ENCODE data around the gene ZBTB6.
"Not testable (repeated sequence)": the region's sequence is repeated elsewhere in the genome, so short reads cannot be mapped to it uniquely, and the experiment has no call there.

The ZBTB6 gene

GRCh38 chr9:122922713-122923112, 9.6 kb upstream of the ZBTB6 start:
- DNase-seq: no peak

DNA sequence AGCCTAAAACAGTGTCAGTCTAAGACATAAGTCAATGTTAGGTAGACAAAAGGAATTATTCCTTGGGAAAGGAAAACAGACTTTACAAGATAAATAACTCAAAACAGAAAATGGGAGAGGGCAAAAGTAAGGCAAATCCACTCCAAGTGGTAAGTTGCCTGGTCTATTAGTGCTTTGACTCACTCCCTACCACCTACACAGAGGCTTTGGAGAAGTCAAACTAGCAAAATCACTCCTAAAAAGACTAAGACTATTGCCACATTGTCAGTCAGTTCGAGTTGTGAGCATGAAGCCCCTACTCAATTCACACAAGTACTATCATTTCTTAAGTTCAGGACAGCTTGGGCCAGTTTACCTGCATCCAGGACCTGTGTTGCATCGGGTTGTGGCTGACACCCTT, 5.2 kb upstream of the ZBTB6 start:
- no peak for DNase-seq

DNA sequence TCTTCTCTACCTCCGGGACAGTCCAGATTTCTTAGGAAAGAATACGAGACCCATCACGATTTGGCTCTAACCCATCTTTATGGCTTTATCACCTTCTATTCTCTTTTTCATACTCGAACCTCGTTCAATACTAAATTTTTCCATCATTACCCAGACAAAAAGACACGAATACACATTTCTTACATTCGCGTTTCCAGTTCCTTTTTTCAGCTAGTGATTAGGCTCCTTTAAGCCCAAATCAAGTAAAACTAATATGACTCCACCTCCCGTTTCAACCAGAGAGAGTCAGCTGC, 506 bp downstream of the ZBTB6 start:
- no peak for DNase-seq

GRCh38 chr9:122906122-122906521, 7.0 kb downstream of the ZBTB6 start:
- DNase-seq: not testable (repeated sequence)

- peak; percentile 97 to 100 (median 100) for DNase-seq
Observed at GRCh38 chr9:122904823-122905710, 8.1 kb downstream of the ZBTB6 start, which contains the start of gene RC3H2. Gene RC3H2 (minus strand): TSS chr9:122905359. CDS start chr9:122897509, 7,850 bp downstream.

DNA sequence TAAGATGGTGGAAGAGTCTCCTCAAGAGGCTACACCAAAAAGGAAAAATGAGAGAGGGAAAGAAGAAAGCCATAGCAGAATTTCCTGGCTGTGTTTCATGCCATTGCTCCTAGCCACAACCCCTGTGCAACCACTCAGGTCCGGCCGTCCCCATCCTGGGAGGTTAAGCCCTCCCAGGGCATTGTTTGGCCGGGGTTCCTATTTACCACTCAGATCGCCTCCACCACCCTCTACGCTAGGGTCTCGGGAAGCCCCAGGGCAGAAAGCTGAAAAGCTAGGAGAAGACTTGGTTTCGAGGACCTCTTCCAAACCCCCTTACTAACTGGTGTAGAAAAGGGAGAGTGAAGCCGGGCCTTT, 8.7 kb downstream of the ZBTB6 start:
- DNase-seq: peak; percentile 1 to 86 (median 82)

DNA sequence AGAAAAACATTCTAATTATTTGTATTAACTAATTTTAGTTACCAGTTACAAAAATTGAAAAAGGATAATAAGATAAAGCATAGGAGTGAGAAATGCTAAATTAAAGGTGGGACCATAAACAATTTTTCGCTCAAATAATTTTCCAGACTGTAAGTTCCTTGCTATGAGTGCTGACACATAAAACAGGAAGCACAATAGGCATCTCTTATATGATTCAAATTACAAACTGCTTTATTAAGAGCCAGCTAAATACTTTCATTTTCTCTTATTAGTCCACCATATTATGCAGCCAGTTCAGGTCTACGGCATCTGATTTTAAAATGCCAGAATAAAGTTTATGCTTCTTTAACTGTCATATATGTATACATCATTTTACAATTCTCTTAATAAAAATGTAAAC, 12.3 kb downstream of the ZBTB6 start:
- no peak for DNase-seq

DNA sequence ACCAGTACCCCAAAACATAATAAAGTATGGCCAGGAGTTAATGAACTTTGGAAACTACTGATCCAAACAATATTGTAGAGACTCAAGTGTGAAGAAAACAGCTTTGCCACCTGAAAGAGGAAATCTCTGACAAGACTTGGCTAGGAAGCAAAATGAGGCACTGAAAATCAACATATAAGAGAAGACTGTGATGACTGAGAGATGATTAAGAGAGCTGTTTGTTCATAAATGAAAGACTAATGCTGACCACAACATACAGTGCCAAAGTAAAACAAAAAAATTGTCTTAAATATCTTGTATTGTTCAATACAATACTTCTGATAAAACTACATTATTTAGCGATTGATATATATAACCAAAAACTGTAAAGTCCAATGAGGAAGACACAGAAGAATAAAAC, 15.2 kb downstream of the ZBTB6 start:
- DNase-seq: no peak

- DNase-seq: no peak
Observed at GRCh38 chr9:122888480-122888879, 24.6 kb downstream of the ZBTB6 start.

DNA sequence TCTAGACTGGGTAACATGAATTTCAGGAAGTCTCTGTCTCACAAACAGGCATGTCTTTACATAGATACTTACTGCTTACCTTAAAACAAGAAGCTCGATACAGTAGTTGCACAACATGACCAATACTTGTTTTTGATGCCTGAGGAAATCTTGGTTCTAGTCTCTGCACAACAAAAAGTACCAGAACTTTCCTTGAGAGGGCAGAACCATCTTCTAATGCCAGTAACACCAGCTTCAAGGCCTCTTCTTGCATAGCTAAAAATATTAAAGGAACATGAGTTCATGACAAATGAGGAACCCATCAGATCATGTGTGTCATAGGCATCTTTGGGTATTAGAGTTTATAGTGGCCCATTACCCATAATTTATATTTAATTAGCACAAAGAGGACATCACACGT, 30.0 kb downstream of the ZBTB6 start:
- DNase-seq: no peak

DNA sequence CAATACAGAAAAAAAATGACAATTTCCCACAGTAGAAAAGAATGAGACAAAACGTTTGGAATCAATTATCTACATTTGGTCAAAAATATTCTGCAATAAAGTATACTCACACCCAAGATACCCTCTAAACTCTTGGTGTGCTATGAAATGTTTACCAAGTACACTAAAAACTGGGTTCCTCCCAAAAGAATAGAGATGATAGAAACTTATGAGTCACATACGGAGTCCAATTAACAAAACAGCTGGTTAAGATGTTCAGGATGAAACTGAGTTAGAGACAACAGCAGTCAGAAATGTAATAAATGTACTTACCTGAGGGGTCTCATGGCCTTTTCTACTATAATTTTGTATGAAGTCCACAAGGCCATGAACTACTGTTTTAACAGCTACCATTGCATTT, 33.7 kb downstream of the ZBTB6 start:
- no peak for DNase-seq

DNA sequence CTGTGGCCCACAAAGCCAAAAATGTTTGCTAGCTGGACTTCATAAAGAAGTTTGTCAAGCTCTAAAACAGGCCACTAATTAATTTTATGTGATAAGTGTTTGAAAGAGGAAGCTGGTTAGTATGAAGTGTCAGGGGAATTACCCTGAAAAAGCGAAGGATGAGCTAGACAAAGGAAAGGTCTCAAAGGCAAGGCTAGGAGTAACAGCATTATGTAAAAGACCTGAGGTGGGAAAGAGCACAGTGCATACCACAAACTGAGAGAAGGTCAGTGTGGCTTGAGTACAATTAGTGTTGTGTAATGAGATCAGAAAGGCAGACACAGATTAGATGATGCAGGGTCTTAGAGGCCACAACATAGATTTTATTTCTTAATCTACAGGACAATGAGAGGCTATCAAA, 37.6 kb downstream of the ZBTB6 start:
- no peak for DNase-seq

- not testable (repeated sequence) for DNase-seq
Observed at GRCh38 chr9:122867276-122867675, 45.8 kb downstream of the ZBTB6 start.

DNA sequence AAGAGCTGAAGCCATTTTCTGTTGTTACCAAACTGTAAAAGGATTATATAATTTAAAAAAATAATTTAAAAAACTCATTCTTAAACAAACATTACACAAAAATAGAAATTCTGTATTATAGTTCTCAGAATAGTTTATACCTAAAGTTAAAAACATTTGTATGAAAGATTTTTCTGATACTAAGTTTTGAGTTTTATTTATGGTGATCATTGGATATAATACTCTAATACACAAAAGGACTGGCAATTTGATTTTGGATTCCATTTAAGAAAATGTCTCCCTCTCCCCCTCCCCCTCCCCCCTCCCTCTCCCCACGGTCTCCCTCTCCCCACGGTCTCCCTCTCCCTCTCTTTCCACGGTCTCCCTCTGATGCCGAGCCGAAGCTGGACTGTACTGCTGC, 47.0 kb downstream of the ZBTB6 start:
- DNase-seq: no peak

DNA sequence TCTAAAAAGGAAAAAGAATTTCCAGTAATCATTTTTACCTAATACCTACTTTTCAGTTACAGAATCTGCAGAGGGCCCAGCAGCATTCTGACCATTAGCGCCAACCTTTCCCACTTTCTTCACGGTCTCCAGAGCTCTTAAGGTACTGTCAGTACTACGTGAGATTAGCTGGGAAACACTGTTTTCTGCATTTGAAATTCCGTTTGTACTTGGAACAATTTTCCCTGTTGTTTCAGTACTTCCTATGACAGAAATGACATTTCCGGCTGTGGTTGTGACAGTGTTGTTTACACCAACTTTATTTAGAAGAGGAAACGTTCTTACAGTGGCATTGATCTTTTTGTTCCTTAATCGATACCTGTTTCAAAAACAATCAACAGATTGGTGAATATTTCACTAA, 47.8 kb downstream of the ZBTB6 start:
- no peak for DNase-seq

DNA sequence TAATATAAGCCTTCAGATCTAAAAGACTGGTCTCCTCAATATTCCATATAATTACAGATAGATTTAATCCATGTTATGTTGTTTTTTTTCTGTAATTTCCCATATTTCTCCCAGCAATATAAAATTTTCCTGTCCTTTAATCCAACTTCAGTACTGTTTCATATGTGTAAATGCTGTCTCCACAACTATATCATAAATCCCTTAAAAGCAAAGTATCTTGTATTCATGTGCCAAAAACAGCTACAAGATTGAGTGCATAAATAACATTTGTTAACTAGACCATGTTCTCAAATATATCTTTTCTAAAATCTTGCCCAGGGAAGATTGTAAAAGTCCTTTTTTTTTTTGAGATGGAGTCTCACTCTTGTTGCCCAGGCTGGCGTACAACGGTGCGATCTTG, 49.7 kb downstream of the ZBTB6 start:
- DNase-seq: no peak

- no peak for DNase-seq
Observed at GRCh38 chr9:122860319-122861142, 52.6 kb downstream of the ZBTB6 start.
